Astrocyte (in vitro differentiated cells and primary cell): Measurements from ENCODE around the gene DHX16.

Source experiments
- CTCF ChIP-seq: IDR thresholded peaks from 2 replicates; pipeline ENCODE4 v1.5.1; 2011; ENCODE audit warnings: low read depth, mild to moderate bottlenecking, inconsistent platforms, low read length, moderate library complexity; ENCODE audit not compliant: insufficient read depth
- EZH2 ChIP-seq: IDR thresholded peaks from 2 replicates; pipeline ENCODE4 v1.6.1; 2012; ENCODE audit warnings: mild to moderate bottlenecking, low read length, inconsistent platforms; ENCODE audit not compliant: insufficient read depth

- no peak for TF ChIP-seq CTCF
- no peak for TF ChIP-seq EZH2
Measured at GRCh38 chr6:30711758-30712380, 39.1 kb upstream of the DHX16 start.
